Loucy (cell line): ENCODE measurements around the gene GPC1.

Experiments used
- CTCF ChIP-seq: fragments of 200-600 bp; sonication (generic); conservative IDR thresholded peaks from 2 replicates; pipeline ENCODE4 v1.5.1; 2014; ENCODE audit warnings: mild to moderate bottlenecking, antibody characterized with exemption, low read length
- EZH2phosphoT487 ChIP-seq: fragments of 200-600 bp; IDR thresholded peaks from 2 replicates; pipeline ENCODE4 v1.6.1; 2018; ENCODE audit warnings: antibody characterized with exemption, mild to moderate bottlenecking, moderate library complexity, borderline replicate concordance

- TF ChIP-seq CTCF (no peak), EZH2phosphoT487 (no peak)
These were observed 6.1 kb upstream of the GPC1 start for GRCh38 chr2:240429341-240429871.
